NCI-H526 treated with DMSO at 0.1 percent for 48 hours (cell line): ENCODE results near the gene LYST.
"Not testable (repeated sequence)": the region's sequence is repeated elsewhere in the genome, so short reads cannot be mapped to it uniquely, and the experiment has no call there.

ENCODE experiments used
- DNase-seq: peaks from one replicate; lab custom pipeline; 2025; lab: John Stamatoyannopoulos, UW

Gene LYST

GRCh38 chr1:235635938-235636662, 230.6 kb downstream of the LYST start:
- DNase-seq: no peak

DNA sequence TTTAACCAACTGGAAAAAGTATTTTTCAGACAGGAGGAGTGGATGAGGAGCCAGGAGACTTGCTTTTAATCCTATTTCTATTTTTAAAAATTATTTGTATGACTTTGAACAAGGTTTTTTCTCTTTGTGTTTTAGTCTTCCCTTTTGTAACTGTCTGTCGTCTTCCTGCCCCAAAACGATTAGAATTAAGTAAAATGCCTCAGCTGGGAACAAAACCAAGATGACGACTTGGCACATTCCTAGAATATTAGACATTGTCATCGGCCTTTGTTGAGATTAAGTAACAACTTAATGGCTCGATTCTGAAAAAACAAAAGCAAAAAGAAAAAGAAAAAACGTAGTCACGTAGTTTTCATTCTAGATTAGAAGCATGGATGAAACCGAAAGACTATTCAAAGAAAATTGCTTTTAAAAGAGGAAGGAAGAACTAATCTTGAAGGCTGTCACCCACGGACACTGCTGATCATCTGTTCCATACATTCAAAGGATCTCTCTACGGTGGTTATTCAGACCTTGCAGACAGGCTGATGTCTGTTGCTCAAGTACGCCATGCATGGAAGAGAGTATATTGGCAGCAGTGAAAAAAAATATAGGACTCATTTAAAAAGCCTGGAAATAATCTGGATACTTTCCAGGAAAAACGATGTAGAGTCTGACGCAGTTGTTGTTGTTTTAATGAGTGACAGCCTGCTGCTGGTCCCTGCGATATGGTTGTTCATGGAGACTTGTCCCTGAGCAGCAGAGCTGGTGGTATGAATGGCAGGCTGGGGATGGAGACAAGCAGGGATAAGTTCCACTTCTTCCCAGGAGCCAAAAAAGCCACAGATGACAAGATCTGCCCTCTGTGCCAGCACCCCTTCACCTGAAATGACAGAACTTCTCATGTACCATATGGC, 234.0 kb downstream of the LYST start:
- DNase-seq: no peak

DNA sequence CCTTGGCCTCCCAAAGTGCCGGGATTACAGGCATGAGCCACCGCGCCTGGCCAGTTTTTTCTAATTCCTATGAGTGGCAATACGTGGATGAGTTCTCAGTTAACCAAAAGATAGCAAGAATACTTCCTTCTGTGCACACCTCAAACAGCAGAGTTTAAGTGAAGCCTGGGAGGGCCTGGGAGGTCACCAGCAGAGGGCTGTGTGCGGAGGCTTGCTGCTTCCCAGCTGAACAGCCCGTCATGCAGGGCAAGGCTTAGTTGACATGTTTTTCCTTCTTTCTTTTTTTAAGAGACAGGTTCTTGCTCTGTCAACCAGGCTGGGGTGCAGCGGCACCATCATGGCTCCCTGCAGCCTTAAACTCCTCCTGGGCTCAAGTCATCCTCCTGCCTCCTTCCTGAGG, 234.9 kb downstream of the LYST start:
- no peak for DNase-seq

- DNase-seq: no peak
Measured at GRCh38 chr1:235628316-235629005, 238.2 kb downstream of the LYST start.

GRCh38 chr1:235625831-235626230, 240.9 kb downstream of the LYST start:
- no peak for DNase-seq

- no peak for DNase-seq
Measured at GRCh38 chr1:235625340-235625739, 241.4 kb downstream of the LYST start.

GRCh38 chr1:235624721-235625333, 241.9 kb downstream of the LYST start:
- DNase-seq: no peak

DNA sequence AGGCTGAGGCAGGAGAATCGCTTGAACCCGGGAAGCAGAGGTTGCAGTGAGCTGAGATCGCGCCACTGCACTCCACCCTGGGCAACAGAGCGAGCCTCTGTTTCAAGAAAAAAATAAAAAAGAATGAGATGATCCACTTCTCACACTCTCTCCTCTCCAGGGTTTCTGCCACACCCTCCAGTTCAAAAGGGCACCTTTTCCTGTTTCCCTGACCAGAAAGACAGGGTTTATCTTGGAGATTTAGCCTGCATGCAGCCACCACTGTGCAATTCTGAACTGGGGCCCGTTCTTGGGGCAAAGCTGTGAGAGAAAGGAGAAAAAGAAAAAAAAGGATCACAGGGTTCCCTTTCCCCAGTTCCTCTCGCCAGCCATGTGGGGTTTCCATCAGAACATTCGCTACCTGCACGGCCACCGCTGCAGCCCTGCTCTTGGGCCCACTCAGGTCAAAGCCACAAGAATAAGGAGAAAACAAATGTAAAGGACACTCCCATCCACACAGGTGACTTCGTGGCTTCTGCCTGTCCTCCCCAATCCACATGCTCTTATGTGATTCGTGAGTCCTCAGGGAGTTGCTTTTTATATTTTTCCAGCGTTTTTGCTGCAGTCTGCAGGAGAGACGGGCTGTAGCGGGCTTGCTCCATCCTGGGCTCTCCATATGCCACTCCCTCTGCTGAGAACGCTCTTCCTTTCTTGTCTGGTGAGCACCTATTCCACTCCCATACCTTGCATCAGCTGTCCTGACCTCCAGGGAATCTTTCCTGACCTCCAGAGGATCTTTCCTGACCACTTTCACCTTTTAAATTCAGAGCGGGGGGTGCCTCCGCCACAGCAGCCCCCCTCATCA, 243.5 kb downstream of the LYST start:
- DNase-seq: no peak

DNA sequence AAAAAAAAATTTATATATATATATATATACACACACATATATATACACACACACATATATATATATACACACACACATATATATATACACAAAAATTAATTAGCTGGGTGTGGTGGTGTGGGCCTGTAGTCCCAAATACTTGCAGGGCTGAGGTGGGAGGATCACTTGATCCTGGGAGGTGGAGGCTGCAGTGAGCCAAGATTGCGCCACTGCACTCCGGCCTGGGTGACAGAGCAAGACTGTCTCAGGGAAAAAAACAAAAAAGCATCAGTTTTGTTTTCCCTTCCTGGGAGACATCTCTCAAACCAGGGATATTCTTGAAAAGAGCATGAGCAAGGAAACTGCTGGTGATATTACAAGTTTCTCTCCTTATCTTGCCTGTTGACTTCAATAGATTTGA, 247.6 kb downstream of the LYST start:
- not testable (repeated sequence) for DNase-seq

- no peak for DNase-seq
Measured at GRCh38 chr1:235617808-235618207, 248.9 kb downstream of the LYST start.

DNA sequence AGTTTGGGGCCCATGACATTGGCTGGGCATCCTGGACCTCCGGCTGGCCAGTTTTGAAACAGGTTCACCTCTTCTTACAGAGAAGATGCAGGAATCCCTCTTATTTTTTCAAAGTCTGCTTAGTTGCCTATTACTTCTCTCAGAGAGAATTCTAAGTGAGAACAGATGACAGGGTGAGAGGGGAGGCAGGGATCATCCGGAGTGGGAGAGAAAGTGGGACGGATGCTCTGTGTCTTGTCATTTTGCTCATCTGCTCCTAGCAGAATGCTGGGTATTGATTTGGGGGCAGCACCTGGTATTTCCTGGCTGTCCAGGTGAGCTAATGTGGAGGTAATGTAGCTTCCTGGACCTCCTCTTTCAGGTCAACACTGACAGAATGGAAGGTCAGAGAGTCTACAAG, 249.6 kb downstream of the LYST start:
- no peak for DNase-seq

DNA sequence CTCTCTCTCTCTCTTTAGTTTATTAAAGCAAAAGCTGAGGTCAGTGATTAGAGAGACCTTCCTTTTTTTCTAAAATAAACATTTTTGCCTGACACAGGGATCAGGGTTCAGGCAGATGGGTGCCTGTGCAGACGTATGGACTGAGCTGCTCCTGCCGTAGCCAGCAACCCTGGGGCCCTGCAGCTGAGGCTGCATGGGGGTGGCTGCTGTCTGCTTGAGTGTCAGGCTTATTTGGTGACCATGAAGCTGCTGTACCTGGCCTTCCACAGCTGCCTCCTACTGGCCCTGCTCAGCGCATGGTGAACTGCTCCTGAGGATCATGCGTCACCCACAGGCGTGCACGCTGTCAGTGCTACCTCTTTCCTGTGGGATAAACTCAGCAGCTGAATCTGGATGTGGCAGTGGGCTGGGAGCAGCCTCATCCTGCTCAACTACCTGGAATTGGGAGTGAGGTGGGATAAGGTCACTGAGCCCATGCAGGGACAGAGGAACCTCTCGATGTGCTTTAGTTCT, 252.2 kb downstream of the LYST start:
- DNase-seq: no peak

- DNase-seq: no peak
Measured at GRCh38 chr1:235613602-235614001, 253.1 kb downstream of the LYST start.

- DNase-seq: no peak
Measured at GRCh38 chr1:235612761-235613160, 253.9 kb downstream of the LYST start.
